GM23338 (cell line): Measurements from ENCODE around the gene ERRFI1. TPM values are rescaled to one million over a fixed set of nuclear protein-coding genes. Genes with fewer than 3 reads are reported as not detected.
A peak's percentile ranks its signal among the peaks of the same experiment; 100 is the strongest.

ENCODE experiments used
- ATAC-seq: fragments of 200-7000 bp; cut with Tn5 transposase; 3 replicates; pipeline ENCODE4 v1.9.1; 2020
- DNase-seq: peaks from one replicate; pipeline ENCODE4 v3.0.0-alpha.2; 2015; ENCODE audit warnings: low spot score
- H2AFZ ChIP-seq: fragments of 200-600 bp; sonication (generic); 2 replicates; pipeline ENCODE4 v1.8.0; 2016; ENCODE audit warnings: antibody characterized with exemption, mild to moderate bottlenecking, moderate library complexity
- H3F3A ChIP-seq: fragments of 200-600 bp; sonication (generic); replicated peaks from 2 replicates; pipeline ENCODE4 v1.8.0; 2017; ENCODE audit warnings: antibody characterized with exemption, mixed run types, low read depth
- H3K27ac ChIP-seq: fragments of 200-600 bp; sonication (generic); 2 replicates; pipeline ENCODE4 v1.6.1; 2016; ENCODE audit warnings: low read depth
- H3K27me3 ChIP-seq: fragments of 200-600 bp; sonication (generic); 2 replicates; pipeline ENCODE4 v1.8.0; 2016; ENCODE audit warnings: mild to moderate bottlenecking, mixed run types, moderate library complexity; ENCODE audit not compliant: insufficient read depth
- H3K36me3 ChIP-seq: fragments of 200-600 bp; sonication (generic); 2 replicates; pipeline ENCODE4 v1.8.0; 2016; ENCODE audit warnings: mild to moderate bottlenecking; ENCODE audit not compliant: insufficient read depth
- H3K4me1 ChIP-seq: fragments of 200-600 bp; sonication (generic); 2 replicates; pipeline ENCODE4 v1.8.0; 2016; ENCODE audit warnings: mild to moderate bottlenecking, moderate library complexity; ENCODE audit not compliant: insufficient read depth
- H3K4me2 ChIP-seq: fragments of 200-600 bp; sonication (generic); 2 replicates; pipeline ENCODE4 v1.7.1; 2017; ENCODE audit warnings: mixed run types
- H3K4me3 ChIP-seq: fragments of 200-600 bp; sonication (generic); 2 replicates; pipeline ENCODE4 v1.6.1; 2016; ENCODE audit warnings: mixed run types
- H3K79me2 ChIP-seq: fragments of 200-600 bp; sonication (generic); replicated peaks from 2 replicates; pipeline ENCODE4 v1.8.0; 2017; ENCODE audit warnings: mild to moderate bottlenecking; ENCODE audit not compliant: insufficient read depth
- H3K9me2 ChIP-seq: fragments of 200-600 bp; sonication (generic); 2 replicates; pipeline ENCODE4 v1.8.0; 2017; ENCODE audit not compliant: insufficient read depth
- H4K20me1 ChIP-seq: fragments of 200-600 bp; sonication (generic); replicated peaks from 2 replicates; pipeline ENCODE4 v1.8.0; 2017; ENCODE audit warnings: mild to moderate bottlenecking; ENCODE audit not compliant: insufficient read depth
- H3K27ac Mint-ChIP-seq: 2 replicates; pipeline ENCODE4 v1.8.0; 2020; ENCODE audit warnings: inconsistent platforms, mild to moderate bottlenecking, moderate library complexity, mixed read lengths
- H3K27me3 Mint-ChIP-seq: 3 replicates; pipeline ENCODE4 v1.8.0; 2022; ENCODE audit warnings: low read depth, mild to moderate bottlenecking, moderate library complexity, mixed read lengths, inconsistent platforms; ENCODE audit not compliant: insufficient read depth, poor library complexity
- H3K36me3 Mint-ChIP-seq: 3 replicates; pipeline ENCODE4 v1.8.0; 2021; ENCODE audit warnings: low read depth, mild to moderate bottlenecking, inconsistent platforms, moderate library complexity, mixed read lengths
- H3K4me1 Mint-ChIP-seq: 3 replicates; pipeline ENCODE4 v1.8.0; 2020; ENCODE audit warnings: mild to moderate bottlenecking, inconsistent platforms, mixed read lengths
- H3K4me3 Mint-ChIP-seq: 3 replicates; pipeline ENCODE4 v1.8.0; 2021; ENCODE audit warnings: moderate library complexity, mild to moderate bottlenecking, inconsistent platforms, mixed read lengths
- H3K9me3 Mint-ChIP-seq: 3 replicates; pipeline ENCODE4 v1.8.0; 2020; ENCODE audit warnings: moderate library complexity, mild to moderate bottlenecking, inconsistent platforms, mixed read lengths
- CREB1 ChIP-seq: fragments of 250-450 bp; sonication (Bioruptor Pico); IDR thresholded peaks from 2 replicates; pipeline ENCODE4 v1.5.0; 2020; ENCODE audit warnings: low read depth, mild to moderate bottlenecking, moderate library complexity
- CTCF ChIP-seq, 2 experiments: fragments of 200-600 bp in 1 of 2; sonication (generic) in 1 of 2; conservative IDR thresholded peaks; 2 replicates each; pipeline versions ENCODE4 v1.5.1 to v1.6.1; 2016 to 2017; ENCODE audit warnings: antibody characterized with exemption in 2 of 2, low read depth in 2 of 2, mild to moderate bottlenecking in 2 of 2, moderate library complexity in 1 of 2
- EZH2phosphoT487 ChIP-seq: fragments of 200-600 bp; sonication (generic); IDR thresholded peaks from one replicate; pipeline ENCODE4 v1.8.1; 2018; ENCODE audit warnings: antibody characterized with exemption; ENCODE audit not compliant: unreplicated experiment
- JUNB ChIP-seq: IDR thresholded peaks from one replicate; pipeline ENCODE4 v1.6.1; 2016; ENCODE audit warnings: antibody characterized with exemption; ENCODE audit not compliant: unreplicated experiment
- NANOG ChIP-seq: IDR thresholded peaks from 2 replicates; pipeline ENCODE4 v1.6.1; 2016; ENCODE audit warnings: antibody characterized with exemption, borderline replicate concordance
- POLR2AphosphoS5 ChIP-seq: IDR thresholded peaks from 2 replicates; pipeline ENCODE4 v1.6.1; 2016; ENCODE audit warnings: antibody characterized with exemption, low read depth
- REST ChIP-seq: IDR thresholded peaks from one replicate; pipeline ENCODE4 v1.6.1; 2018; ENCODE audit warnings: antibody characterized with exemption; ENCODE audit not compliant: unreplicated experiment
- ZNF114 ChIP-seq: fragments of 250-450 bp; sonication (Bioruptor Pico); IDR thresholded peaks from 2 replicates; pipeline ENCODE4 v1.5.0; 2020; ENCODE audit warnings: mild to moderate bottlenecking, moderate library complexity
- ZNF331 ChIP-seq: fragments of 250-450 bp; sonication (Bioruptor Pico); IDR thresholded peaks from 2 replicates; pipeline ENCODE4 v1.5.0; 2020; ENCODE audit warnings: low read depth, mild to moderate bottlenecking, moderate library complexity
- ZNF462 ChIP-seq: fragments of 250-450 bp; sonication (Bioruptor Pico); IDR thresholded peaks from 2 replicates; pipeline ENCODE4 v1.5.0; 2020; ENCODE audit warnings: mild to moderate bottlenecking, moderate library complexity
- polyA plus RNA-seq: library from polyadenylated mRNA; unstranded; fragments of >200 nt; fragmentation: Nextera tagmentation; extraction: Ambion mirVana; gene quantifications from 2 replicates; pipeline ENCODE4 v1.2.1, GENCODE V29; 2016
- total RNA-seq: library from RNA; depleted of rRNA; stranded (reverse); fragments of >200 nt; shearing (Covaris generic); gene quantifications from 2 replicates; pipeline ENCODE4 v1.2.3, GENCODE V29; 2014

Gene ERRFI1
- total and polyA plus RNA-seq, 2 experiments from 2014 or later: 22.9 to 59.8 TPM

GRCh38 chr1:8061673-8062386, 35.7 kb upstream of the ERRFI1 start (continued):
- no peak for TF ChIP-seq ZNF462 (CRISPR knock-in tag)
- TF ChIP-seq ZNF114 (CRISPR knock-in tag): no peak
- no peak for TF ChIP-seq JUNB
- TF ChIP-seq CREB1: no peak
- no peak for TF ChIP-seq NANOG
- no peak for TF ChIP-seq ZNF331
- TF ChIP-seq CTCF (conservative IDR thresholded peaks at IDR 0.05; ENCODE audit: low read depth in 2 of 2): no peak
- no peak for TF ChIP-seq POLR2AphosphoS5

- ATAC-seq: no peak
- H3K36me3 Mint-ChIP-seq: no peaks in the 10 kb centered on the region; the same call in 2 of the 3 replicates
- no peaks in the 10 kb centered on the region for H3K9me2 ChIP-seq
- no peaks in the 10 kb centered on the region for H3K27me3 ChIP-seq
- H3K4me2 ChIP-seq: no peak overlapping the region
- H3K4me1 Mint-ChIP-seq: peaks cover 4% of the 10 kb centered on the region
- no peaks in the 10 kb centered on the region for H3K79me2 ChIP-seq
- peaks cover 1% of the 10 kb centered on the region for H3K27me3 Mint-ChIP-seq
- H3K36me3 ChIP-seq: no peaks in the 10 kb centered on the region
- H3K4me3 ChIP-seq: no peak overlapping the region
- H3K27ac ChIP-seq: no peak overlapping the region
- peaks cover 8% of the 10 kb centered on the region for H3K4me1 ChIP-seq
- H3K4me3 Mint-ChIP-seq: no peak overlapping the region
- no peak for DNase-seq
- no peak overlapping the region for H3K27ac Mint-ChIP-seq
- peaks cover 3% of the 10 kb centered on the region; the same call in 2 of the 3 replicates for H3K9me3 Mint-ChIP-seq
- H4K20me1 ChIP-seq: no peaks in the 10 kb centered on the region
- no peaks in the 10 kb centered on the region for H3F3A ChIP-seq
- H2AFZ ChIP-seq: peak overlapping the region; percentile 33; the same call in 1 of the 2 replicates
- TF ChIP-seq ZNF331 (no peak), NANOG (no peak), EZH2phosphoT487 (no peak), CTCF (conservative IDR thresholded peaks at IDR 0.05; ENCODE audit: low read depth in 2 of 2) (no peak), CREB1 (no peak), REST (no peak), JUNB (no peak), POLR2AphosphoS5 (no peak), ZNF114 (CRISPR knock-in tag) (no peak)
Measured at GRCh38 chr1:8061210-8061609, 35.1 kb upstream of the ERRFI1 start.
